Measurements from ENCODE around the gene PHACTR1. TPM values are rescaled to one million over a fixed set of nuclear protein-coding genes. Genes with fewer than 3 reads are reported as not detected.

Gene PHACTR1
- total RNA-seq, 1 donor from 2014 or later, result 50.7 TPM

GRCh38 chr6:13186861-13187260 lies 470.3 kb downstream of the PHACTR1 start:
- no peak for DNase-seq

GRCh38 chr6:13187692-13188091 lies 471.1 kb downstream of the PHACTR1 start:
- Mint-ChIP-seq H3K36me3 (ENCODE audit: unreplicated experiment) (no peaks in the 10 kb centered on the region), H3K27me3 (ENCODE audit: unreplicated experiment) (no peaks in the 10 kb centered on the region), H3K4me3 (ENCODE audit: unreplicated experiment) (no peak overlapping the region), H3K9me3 (ENCODE audit: unreplicated experiment) (no peaks in the 10 kb centered on the region), H3K27ac (ENCODE audit: unreplicated experiment) (no peak overlapping the region), H3K4me1 (ENCODE audit: low read depth, unreplicated experiment) (peaks cover 15% of the 10 kb centered on the region)
- DNase-seq, result no peak
- TF ChIP-seq, protein P1, sequence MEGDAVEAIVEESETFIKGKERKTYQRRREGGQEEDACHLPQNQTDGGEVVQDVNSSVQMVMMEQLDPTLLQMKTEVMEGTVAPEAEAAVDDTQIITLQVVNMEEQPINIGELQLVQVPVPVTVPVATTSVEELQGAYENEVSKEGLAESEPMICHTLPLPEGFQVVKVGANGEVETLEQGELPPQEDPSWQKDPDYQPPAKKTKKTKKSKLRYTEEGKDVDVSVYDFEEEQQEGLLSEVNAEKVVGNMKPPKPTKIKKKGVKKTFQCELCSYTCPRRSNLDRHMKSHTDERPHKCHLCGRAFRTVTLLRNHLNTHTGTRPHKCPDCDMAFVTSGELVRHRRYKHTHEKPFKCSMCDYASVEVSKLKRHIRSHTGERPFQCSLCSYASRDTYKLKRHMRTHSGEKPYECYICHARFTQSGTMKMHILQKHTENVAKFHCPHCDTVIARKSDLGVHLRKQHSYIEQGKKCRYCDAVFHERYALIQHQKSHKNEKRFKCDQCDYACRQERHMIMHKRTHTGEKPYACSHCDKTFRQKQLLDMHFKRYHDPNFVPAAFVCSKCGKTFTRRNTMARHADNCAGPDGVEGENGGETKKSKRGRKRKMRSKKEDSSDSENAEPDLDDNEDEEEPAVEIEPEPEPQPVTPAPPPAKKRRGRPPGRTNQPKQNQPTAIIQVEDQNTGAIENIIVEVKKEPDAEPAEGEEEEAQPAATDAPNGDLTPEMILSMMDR (IDR thresholded peaks at IDR 0.05; ENCODE audit: partially characterized antibody, unreplicated experiment), result no peak

More at GRCh38 chr6:13186861-13187260, 470.3 kb downstream of the PHACTR1 start:
- Mint-ChIP-seq H3K36me3 (ENCODE audit: unreplicated experiment) (no peaks in the 10 kb centered on the region), H3K27ac (ENCODE audit: unreplicated experiment) (no peak overlapping the region), H3K9me3 (ENCODE audit: unreplicated experiment) (peaks cover 2% of the 10 kb centered on the region), H3K27me3 (ENCODE audit: unreplicated experiment) (no peaks in the 10 kb centered on the region), H3K4me3 (ENCODE audit: unreplicated experiment) (no peak overlapping the region), H3K4me1 (ENCODE audit: low read depth, unreplicated experiment) (peaks cover 20% of the 10 kb centered on the region)
- TF ChIP-seq, protein P1 (IDR thresholded peaks at IDR 0.05; ENCODE audit: partially characterized antibody, unreplicated experiment), result no peak

DNA sequence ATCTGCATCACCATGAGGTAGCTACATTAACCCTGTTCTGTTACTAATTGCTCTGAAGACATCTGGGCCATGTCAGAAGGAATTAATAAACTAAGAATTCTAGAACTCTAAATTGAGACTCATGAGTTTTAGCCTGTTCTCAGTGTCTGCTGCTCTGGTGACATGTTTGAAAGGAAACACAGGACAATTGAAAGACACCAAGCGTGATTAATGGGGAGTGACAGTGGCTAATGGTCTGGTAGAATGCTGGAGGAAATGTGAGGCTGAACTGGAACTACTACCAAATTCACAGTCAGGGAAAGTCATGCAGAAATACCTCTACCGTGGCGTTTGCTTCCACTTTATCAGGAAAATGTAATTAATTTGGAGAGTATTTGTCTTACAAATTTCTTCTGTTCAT lies 471.7 kb downstream of the PHACTR1 start:
- no peak for DNase-seq
- peaks cover 13% of the 10 kb centered on the region for H3K4me1 Mint-ChIP-seq (ENCODE audit: low read depth, unreplicated experiment)
- H3K36me3 Mint-ChIP-seq (ENCODE audit: unreplicated experiment), result no peaks in the 10 kb centered on the region
- H3K4me3 Mint-ChIP-seq (ENCODE audit: unreplicated experiment), result no peak overlapping the region
- no peaks in the 10 kb centered on the region for H3K27me3 Mint-ChIP-seq (ENCODE audit: unreplicated experiment)
- TF ChIP-seq, protein P1 (IDR thresholded peaks at IDR 0.05; ENCODE audit: partially characterized antibody, unreplicated experiment), result no peak
- no peaks in the 10 kb centered on the region for H3K9me3 Mint-ChIP-seq (ENCODE audit: unreplicated experiment)
- H3K27ac Mint-ChIP-seq (ENCODE audit: unreplicated experiment), result no peak overlapping the region

DNA sequence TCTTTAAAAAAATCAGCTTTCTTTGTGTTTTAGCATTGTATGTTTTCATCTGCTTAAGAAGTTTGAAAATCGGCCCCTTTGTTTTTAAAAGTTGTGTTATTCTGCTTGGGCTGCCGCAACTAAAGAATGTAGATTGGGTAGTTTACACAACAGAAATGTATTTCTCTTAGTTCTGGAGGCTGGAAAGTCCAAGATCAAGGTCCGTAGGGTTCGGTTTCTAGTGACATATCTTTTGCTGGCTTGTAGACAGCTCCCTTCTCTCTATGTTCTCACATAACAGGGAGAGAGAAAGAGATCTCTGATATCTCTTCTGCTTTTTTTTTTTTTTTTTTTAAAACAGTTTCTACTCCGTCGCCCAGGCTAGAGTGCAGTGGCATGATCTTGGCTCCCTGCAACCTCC lies 473.1 kb downstream of the PHACTR1 start:
- Mint-ChIP-seq H3K36me3 (ENCODE audit: unreplicated experiment) (no peaks in the 10 kb centered on the region), H3K27ac (ENCODE audit: unreplicated experiment) (no peak overlapping the region)
- DNase-seq, result no peak

DNA sequence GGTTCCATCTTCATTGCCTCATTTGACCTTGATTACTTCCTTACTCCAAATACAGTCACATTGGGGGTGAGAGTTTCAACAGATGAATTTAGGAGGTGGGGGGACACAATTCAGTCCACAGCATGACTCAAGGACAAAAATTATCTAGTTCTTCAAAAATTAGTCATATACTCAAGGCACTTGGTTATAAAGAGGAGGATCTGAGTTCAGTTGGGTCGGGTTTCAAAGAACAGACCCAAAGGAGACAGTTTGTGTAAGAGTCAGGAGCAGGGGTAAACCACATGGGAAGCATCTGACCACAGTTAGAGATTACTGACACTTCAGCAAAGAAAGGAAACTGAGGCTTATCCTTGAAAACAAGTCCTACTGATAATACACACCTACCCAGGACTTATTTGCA lies 473.8 kb downstream of the PHACTR1 start:
- no peak overlapping the region for H3K27ac Mint-ChIP-seq (ENCODE audit: unreplicated experiment)
- TF ChIP-seq, protein P1 (IDR thresholded peaks at IDR 0.05; ENCODE audit: partially characterized antibody, unreplicated experiment), result no peak
- no peaks in the 10 kb centered on the region for H3K4me1 Mint-ChIP-seq (ENCODE audit: low read depth, unreplicated experiment)
- H3K27me3 Mint-ChIP-seq (ENCODE audit: unreplicated experiment), result no peaks in the 10 kb centered on the region
- no peak for DNase-seq
- no peaks in the 10 kb centered on the region for H3K9me3 Mint-ChIP-seq (ENCODE audit: unreplicated experiment)
- no peak overlapping the region for H3K4me3 Mint-ChIP-seq (ENCODE audit: unreplicated experiment)
- H3K36me3 Mint-ChIP-seq (ENCODE audit: unreplicated experiment), result no peaks in the 10 kb centered on the region

More for the DNA sequence above, 473.1 kb downstream of the PHACTR1 start:
- Mint-ChIP-seq H3K27me3 (ENCODE audit: unreplicated experiment) (no peaks in the 10 kb centered on the region), H3K4me3 (ENCODE audit: unreplicated experiment) (no peak overlapping the region), H3K9me3 (ENCODE audit: unreplicated experiment) (no peaks in the 10 kb centered on the region), H3K4me1 (ENCODE audit: low read depth, unreplicated experiment) (peaks cover 6% of the 10 kb centered on the region)
- TF ChIP-seq, protein P1 (IDR thresholded peaks at IDR 0.05; ENCODE audit: partially characterized antibody, unreplicated experiment), result no peak

All from glutamatergic neuron (in vitro differentiated cells).